ENCODE results near the gene CACNA1I.

DNA sequence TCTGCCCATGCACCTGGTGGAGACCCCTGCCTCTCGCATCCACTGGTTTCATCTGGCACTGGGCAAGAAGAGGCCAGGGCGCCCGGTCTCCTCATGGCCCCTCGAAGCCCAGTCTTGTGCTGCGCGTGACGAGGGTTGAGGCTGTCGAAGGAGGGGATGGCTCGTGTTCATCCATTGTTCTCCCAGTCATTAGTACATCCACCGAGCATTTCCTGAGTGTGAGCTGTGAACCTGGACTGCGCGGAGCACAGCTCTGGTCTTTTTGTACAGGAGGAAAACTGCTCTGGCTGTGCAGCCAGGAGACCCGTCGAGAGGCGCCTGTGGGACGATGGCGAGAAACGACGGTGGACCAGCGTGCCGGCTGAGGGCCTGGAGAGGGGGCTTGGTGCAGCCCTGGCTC lies 6.8 kb downstream of the CACNA1I start:
- TF ChIP-seq, protein P1, sequence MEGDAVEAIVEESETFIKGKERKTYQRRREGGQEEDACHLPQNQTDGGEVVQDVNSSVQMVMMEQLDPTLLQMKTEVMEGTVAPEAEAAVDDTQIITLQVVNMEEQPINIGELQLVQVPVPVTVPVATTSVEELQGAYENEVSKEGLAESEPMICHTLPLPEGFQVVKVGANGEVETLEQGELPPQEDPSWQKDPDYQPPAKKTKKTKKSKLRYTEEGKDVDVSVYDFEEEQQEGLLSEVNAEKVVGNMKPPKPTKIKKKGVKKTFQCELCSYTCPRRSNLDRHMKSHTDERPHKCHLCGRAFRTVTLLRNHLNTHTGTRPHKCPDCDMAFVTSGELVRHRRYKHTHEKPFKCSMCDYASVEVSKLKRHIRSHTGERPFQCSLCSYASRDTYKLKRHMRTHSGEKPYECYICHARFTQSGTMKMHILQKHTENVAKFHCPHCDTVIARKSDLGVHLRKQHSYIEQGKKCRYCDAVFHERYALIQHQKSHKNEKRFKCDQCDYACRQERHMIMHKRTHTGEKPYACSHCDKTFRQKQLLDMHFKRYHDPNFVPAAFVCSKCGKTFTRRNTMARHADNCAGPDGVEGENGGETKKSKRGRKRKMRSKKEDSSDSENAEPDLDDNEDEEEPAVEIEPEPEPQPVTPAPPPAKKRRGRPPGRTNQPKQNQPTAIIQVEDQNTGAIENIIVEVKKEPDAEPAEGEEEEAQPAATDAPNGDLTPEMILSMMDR (IDR thresholded peaks at IDR 0.05; ENCODE audit: poor library complexity), result no peak
- TF ChIP-seq EZH2 (IDR thresholded peaks at IDR 0.05; ENCODE audit: borderline replicate concordance), result no peak
